ENCODE results near the gene CHN2.
"Not testable (repeated sequence)": the region's sequence is repeated elsewhere in the genome, so short reads cannot be mapped to it uniquely, and the experiment has no call there.

CHN2 gene

GRCh38 chr7:29511337-29511736 lies 316.8 kb downstream of the CHN2 start:
- no peak for DNase-seq

- DNase-seq = no peak
These were observed 317.3 kb downstream of the CHN2 start for GRCh38 chr7:29511851-29512250.

DNA sequence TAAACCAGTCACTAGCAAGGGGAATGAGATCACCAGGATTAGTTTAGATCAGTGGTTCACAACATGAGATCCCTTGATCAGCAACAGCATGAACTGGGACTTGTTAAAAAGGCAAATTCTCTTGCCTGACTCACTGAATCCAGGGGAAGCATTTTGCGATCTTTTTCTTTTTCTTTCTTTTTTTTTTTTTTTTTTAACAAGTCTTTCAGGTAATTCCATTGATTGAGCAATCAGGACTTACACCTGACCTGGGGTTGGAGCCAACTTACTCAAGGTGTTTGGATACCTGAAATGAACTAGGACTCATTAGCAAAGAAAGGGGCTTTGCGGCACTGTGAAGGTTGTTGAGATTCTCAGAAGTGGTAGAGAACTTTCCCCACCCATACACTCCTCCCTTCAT lies 321.9 kb downstream of the CHN2 start:
- DNase-seq = no peak

DNA sequence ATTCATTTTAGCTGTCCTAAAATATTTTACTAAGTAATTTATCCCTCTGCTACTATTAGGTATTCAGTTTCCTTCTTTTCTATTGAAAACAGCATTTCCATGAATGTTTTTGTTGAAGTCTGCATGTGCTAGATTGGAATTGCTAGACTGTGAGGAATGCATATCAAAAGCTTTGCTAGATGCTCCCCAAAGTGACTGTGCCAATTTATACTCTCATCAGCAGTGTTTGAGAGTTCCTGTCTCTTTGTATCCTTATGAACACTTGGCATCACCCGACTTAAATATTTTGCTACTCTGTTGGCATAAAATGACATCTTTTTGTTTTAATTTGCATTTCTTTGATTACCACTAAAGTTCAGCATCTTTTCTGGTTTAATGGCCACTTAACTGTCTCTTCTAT lies 324.0 kb downstream of the CHN2 start:
- no peak for DNase-seq

DNA sequence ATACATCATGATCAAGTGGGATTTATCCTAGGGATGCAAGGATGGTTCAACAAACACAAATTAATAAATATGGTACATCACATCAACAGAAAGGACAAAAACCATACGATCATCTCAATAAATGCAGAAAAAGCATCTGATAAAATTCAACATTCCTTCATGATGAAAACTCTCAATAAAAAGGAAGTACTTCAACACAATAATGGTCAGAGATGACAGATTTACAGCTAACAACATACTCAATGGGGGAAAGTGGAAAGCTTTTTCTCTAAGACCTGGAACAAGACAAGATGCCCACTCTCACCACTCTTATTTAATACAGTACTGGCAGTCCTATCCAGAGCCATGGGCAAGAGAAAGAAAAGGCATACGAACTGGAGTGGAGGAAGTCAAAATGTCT lies 329.2 kb downstream of the CHN2 start:
- no peak for DNase-seq

DNA sequence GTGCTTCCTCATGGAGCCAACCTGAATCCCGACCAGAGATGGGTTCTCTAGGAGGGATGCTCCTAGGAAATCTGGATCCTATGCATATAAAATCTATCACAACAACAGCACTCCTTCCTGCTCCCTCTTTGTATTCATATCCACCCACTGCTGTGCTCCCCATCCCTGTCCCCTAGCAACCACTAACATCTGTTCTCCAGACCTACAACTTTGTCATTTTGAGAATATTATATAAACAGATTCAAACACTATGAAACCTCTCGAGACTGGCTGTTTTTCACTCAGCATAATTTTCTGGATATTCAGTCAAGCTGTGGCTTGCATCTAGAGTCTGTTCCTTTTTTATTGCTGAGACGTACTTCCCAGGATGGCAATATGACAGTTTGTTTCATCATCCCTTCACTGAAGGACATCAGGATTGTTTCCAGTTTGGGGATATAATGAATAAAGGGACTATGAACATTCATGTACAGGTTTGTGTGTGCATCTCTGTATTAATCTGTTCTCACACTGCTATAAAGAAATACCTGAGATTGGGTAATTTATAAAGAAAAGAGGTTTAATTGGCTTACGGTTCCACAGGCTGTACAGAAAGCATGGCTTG lies 333.0 kb downstream of the CHN2 start:
- no peak for DNase-seq

- DNase-seq = not testable (repeated sequence)
These were observed 334.0 kb downstream of the CHN2 start for GRCh38 chr7:29528526-29528925.

Measured in stimulated activated CD4-positive, alpha-beta T cell treated with anti-CD3 and anti-CD28 coated beads, Interleukin-4, amount 100 ng/mL, for 4 hours (primary cell).